Measurements from ENCODE around the gene CTIF.

DNA sequence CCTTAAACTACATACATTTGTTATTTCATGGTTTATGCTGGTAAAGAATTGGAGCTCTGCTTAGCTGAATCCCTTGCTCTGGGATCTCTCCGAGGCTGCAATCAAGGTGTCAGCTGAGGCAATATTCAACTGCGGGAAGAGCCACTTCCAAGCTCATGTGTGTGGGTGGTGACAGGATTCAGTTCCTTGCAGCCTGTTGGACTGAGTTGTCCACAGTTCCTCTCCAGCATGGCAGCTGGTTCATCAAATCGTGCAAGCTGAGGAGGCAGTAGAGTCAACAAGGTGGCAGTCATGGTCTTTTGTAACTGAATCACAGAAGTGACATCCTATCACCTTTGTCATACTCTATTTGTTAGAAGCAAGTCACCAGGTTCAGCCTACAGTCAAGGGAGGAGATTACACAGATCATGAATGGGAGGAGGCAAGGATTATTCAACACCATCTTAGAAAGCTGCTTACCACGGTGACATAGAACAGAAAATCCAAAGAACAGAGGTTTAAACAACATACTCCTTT lies 56.9 kb downstream of the CTIF start:
- TF ChIP-seq, protein P1, sequence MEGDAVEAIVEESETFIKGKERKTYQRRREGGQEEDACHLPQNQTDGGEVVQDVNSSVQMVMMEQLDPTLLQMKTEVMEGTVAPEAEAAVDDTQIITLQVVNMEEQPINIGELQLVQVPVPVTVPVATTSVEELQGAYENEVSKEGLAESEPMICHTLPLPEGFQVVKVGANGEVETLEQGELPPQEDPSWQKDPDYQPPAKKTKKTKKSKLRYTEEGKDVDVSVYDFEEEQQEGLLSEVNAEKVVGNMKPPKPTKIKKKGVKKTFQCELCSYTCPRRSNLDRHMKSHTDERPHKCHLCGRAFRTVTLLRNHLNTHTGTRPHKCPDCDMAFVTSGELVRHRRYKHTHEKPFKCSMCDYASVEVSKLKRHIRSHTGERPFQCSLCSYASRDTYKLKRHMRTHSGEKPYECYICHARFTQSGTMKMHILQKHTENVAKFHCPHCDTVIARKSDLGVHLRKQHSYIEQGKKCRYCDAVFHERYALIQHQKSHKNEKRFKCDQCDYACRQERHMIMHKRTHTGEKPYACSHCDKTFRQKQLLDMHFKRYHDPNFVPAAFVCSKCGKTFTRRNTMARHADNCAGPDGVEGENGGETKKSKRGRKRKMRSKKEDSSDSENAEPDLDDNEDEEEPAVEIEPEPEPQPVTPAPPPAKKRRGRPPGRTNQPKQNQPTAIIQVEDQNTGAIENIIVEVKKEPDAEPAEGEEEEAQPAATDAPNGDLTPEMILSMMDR (IDR thresholded peaks at IDR 0.05) = no peak
- no peak for TF ChIP-seq POLR2A (IDR thresholded peaks at IDR 0.05)
- no peak for TF ChIP-seq POLR2AphosphoS5 (IDR thresholded peaks at IDR 0.05)
